HG03442 (cell line): ENCODE results near the gene NNMT.

Experiments used
- ATAC-seq: cut with Tn5 transposase; IDR thresholded peaks from one replicate; pipeline ENCODE4 v1.9.1; 2021; ENCODE audit warnings: mild to moderate bottlenecking, moderate library complexity; ENCODE audit not compliant: unreplicated experiment

The NNMT gene

DNA sequence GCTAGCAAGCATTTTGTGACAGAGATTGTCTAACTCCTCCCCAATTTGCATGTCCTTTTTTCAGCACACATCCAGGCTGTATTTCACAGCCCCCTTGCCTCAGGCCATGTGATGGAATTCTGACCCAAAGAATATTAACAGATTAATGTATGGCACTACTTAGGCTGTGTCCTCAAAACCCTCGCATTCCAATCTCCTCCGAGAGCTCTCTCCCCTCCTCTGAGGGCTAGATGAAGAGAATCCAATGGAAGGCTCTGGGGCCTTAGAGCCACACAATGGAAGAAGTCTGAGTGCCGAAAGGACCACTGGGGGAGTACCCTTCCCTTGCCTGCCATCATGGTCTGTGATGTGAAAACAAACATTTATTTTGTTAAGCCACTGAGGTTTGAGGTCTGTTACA lies 13.7 kb upstream of the NNMT start:
- no peak for ATAC-seq

DNA sequence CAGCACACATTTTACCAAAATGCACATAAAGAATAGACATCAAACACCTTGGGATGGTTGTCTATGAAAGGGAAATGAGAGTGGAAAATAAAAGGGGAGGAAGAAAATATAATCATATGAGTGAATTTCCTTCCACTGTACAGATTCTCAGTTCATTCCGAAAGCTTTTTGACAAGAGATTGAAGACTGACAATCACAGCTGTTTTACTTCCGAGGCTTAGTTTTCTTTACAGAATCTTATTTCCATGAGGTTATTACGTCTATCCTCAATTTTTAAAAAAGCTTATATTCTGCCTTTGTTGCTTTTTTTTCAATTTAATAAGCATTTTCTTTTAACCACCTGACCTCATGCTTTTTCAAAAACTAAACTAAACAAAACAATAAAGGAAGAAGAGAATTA lies 12.8 kb upstream of the NNMT start:
- no peak for ATAC-seq

DNA sequence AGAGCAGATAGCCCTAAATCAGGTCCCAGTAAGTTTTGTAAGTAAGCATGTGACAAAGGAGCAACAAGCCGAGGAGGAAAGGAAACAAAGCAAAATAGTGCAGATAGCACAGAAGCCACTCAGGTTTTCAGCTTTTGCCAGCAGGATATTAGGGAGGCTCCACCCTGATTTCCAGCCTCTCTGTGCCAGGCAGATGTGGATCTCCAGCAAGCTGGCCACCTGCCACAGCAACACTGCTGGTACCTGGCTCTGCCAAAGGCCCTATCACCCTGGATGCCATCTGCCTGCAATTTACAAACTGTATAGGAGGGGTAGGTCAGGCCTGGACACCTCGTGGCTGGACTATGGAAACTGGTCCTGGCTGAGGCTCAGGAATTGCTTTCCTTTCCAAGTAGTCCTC lies 12.2 kb upstream of the NNMT start:
- no peak for ATAC-seq

DNA sequence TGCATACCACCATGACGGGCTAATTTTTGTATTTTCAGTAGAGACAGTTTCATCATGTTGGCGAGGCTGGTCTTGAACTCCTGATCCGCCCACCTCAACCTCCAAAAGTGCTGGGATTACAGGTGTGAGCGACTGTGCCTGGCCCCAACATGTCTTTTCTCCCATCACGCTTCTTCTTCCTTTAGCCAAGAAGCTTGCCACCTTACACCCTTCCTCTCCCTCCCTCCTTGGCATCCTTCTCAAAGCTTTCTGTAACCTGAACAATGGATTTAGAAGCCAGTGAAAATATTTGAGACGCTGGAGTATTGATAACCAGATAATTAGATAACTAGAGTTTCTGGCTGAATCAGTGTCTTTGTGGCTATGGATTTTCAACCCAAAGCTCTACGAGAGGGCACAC lies 11.3 kb upstream of the NNMT start:
- ATAC-seq, result no peak

DNA sequence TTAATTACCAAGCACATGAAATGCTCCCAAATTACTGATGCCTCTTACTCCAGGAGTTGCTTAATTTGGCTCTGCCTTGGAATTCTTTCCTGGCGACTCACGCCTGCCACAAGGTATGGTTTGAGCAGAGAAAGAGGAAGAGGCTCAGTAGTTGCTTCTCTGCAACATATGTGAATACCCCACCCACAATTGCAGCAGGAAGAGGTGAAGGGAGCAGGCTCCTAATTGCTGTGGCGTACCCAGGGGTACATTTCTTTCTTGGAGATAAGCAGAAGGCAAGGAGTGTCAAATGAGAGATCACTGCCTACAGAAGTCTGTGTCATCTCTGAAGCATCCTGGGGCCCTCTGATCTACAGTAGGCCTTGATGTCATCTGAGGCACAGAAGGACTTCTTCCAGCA lies 10.6 kb upstream of the NNMT start:
- no peak for ATAC-seq

DNA sequence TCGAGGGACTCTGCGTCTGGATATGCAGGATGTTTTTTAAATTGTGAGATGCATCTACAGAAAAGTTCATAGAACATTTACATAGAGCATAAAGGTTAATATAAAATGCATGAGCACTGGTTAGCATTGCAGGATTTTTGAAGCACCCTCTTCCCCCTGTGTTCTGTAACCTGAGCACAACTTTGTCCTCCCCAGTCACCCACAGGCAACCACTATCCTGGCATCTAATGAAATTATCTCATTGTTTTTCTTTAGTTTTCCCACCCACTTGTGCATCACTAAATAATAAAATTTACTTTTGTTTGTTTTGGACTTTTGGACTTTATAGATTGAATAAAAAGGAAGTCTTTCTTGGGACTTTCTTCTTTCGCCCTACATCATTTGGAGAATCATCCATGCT lies 10.0 kb upstream of the NNMT start:
- ATAC-seq, result no peak

DNA sequence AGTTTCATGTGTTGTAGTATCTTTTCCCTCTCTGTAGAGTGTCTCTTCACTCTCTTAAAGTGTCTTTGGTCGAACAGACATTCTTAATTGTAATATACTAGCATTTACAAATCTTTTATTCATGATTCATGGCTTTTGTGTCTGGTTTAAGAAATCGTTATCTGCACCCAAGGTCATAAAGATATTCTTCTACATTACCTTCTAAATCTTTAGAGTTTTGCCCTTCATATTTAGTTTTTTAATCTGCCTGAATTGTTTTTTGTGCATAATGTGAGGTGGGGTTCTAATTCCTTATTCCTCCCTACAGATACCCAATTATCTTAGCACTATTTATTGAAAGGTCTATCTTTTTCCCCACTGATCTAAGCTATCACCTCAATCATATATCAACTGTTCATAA lies 9.0 kb upstream of the NNMT start:
- ATAC-seq, result no peak

DNA sequence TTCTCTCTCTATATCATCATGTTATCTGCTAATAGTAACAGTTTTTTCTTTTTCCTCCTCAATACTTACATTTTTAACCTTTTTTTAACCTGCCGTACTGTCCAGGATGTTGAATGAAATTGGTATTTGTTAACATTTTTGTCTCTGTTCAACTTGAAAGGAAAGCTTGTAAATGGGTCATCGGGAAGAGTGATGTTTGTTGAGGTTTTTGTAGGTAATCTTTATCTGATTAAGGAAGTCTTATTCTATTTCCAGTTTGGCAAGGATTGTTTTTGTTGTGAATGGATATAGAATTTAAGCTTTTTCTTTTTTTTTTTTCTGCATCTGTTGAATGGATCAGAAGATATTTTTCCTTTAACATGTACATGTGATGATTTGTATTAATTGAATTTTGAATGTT lies 8.1 kb upstream of the NNMT start:
- ATAC-seq, result no peak

DNA sequence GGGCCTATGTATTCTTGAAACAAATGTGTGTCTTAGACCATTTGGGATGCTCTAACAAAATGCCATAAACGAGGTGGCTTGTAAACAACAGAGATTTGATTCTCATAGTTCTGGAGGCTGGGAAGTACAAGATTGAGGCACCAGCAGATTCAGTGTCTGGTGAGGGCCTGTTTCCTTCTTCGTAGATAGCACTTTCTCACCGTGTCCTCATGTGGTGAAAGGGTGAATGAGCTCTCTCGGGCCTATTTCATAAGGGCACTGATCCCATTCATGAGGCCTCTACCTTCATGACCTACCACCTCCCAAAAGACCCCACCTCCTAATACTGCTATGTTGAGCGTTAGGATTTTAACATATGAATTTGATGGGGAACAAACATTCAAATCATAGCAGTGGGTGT lies 6.4 kb upstream of the NNMT start:
- ATAC-seq, result no peak

DNA sequence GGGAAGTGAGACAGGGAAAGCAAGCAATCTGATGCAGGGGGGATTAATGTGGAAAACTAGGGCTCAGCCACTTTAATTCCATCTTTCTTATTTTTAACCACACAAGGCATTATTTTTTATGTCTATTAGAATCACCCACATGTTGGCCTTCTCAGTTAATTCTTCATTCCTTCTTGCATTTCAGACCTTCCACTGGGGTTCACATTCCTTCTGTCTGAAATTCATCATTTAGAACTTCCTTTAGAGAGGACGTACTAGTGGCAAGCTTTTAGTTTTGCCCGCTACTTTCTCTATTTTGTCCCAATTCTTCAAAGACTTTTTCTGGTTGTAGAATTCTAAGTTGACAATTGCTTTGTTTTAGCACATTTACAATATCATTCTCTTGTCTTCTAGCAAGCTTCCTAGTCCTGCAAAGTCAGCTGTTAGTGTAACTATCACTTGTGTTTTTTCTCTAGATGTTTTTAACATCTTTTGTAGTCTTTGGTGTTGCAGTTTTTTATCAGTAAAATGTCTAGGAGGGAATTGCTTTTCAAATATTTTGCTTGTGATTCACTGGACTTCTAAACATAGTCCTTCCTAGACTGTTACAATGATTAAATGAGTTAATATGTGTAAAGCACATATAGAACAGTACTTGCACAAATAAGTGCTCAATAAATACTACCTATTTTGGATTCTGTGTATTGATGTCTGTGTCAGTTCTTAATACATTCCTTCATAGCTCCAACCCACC lies 5.5 kb upstream of the NNMT start:
- no peak for ATAC-seq

DNA sequence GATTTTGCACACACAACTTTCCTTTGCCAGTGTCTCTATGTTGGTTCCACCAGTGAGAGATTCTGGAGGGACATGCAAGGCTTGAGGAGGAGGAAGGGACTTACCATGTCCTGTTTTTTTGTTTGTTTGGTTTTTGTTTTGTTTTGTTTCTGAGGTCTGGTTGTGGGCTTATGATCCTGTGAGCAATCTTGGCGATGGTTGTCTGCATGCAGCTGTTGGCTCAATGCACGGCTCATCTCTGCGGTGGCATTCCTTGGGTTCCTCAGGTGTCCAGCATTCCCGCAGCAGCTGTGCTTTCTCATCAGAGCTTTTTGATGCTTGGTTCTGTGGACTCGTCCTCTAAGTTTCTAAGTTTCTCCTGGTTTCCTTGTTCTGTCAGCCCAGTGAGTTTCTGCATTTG lies 4.8 kb upstream of the NNMT start:
- ATAC-seq, result no peak

DNA sequence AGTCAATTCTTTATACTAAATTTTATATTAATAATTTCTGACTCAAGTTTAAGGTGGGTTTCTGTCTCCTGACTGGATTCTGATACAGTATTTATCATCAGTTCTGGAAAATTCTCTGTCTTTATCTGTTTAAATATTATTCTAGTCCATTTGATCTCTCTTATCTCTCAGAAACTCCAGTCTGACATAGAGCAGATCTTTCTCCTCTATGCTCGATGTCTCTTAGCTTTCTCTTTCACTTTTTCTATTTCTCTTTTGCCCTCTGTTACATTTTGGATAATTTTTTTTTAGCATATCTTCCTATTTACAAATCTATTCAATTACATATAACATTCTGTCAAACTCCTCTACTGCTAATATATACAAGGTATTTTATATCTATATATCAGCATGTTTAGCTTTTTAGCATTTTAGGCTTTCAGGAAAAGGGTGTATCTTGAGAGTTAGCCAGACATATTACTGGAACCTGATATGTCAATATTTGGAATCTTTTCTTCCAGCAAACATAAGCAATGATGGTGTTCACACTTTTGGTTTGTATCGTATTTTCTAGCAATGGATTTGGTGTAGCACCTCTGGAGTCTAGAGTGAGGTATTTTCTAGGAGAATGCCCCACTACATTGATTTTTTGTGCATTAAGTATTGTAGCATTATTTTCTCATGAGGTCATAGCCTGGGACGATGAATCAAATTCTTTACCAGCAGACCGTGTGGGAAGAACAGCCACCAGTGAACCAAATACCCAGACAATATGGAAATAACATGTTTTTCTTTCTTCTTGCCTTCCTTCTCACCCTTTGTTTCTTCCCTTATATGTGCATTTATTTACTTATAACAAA lies 4.1 kb upstream of the NNMT start:
- no peak for ATAC-seq

DNA sequence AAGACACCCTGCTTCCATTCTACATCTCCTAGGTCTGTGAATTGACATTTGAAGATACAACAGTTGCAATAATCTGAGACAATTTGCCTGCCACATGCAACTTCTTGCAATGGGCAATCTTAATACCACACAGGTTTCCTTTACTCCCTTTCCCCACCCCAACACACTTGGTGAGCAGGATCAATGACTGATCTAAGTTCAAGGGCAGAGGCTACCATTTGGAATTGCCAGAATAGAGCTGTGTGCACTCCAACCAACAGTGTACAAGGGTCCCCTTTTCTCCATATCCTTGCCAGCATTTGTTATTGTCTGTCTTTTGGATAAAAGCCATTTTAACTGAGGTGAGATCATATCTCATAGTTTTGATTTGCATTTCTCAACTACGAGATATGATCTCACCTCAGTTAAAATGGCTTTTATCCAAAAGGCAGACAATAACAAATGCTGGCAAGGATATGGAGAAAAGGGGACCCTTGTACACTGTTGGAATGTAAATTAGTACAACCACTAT lies 2.9 kb upstream of the NNMT start:
- ATAC-seq, result no peak

DNA sequence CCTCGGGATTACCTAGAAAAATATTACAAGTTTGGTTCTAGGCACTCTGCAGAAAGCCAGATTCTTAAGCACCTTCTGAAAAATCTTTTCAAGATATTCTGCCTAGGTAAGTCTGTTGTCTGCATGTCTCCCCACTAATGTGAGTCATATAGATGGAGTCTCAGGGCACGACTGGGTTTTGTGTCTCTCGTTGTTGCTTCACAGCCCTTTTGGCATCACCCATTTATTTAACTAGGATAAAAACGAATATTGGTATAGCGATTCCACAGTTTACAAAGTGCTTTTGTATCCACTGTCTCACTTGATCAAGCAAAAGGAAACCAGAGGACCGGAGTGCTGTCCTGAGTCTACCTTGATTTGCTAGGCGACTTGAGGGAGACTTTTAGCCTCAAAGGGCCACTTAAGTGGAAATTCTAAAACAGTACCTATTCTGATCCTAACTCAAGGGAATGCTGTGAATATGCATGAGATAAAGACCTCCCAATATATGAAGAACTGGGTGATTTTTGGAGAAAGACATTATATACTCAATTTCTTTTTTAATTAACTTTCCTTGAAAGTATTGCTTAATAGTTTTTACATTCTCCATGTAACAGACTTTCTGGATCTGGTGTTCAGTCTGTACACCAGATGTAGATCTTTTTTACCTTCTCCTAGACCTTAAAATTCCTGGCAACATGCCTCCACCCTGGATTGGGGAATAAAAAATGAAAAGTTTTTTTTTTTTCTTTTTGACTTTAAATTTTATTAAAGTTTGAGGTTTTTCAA lies 590 bp downstream of the NNMT start:
- ATAC-seq, result no peak

DNA sequence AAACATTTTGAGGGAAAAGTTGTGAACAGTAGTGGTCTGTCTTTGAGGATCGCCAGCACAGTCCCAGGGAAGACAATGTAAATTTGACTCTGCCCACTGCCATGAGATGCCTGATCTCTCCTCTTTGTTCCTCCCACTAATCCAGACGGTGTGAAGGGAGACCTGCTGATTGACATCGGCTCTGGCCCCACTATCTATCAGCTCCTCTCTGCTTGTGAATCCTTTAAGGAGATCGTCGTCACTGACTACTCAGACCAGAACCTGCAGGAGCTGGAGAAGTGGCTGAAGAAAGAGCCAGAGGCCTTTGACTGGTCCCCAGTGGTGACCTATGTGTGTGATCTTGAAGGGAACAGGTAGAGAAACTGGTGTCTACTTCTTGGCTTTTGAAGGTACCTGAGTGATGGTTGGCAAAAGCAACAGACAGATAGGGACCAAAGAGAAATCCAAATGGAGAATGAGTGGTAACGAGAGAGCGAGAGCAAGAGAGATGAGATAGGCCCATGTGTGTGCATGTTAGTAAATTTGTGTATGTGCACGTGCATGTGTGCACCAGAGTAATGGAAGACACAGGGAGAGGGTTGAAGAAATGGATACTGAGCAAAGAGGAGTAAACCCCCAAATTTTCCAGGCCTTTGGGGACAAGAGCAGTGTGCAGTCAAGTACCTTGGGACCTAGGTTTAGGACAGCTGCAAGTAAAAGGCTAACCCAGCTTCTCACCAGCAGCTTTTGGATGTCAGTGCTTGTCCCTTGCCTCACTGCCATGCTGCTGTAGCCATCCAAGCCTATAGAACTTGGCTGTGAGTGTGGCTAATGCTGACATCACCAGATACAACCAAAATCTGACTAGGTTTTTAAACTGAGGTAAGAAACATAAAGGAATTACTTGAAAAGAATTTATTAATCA lies 1.9 kb downstream of the NNMT start:
- ATAC-seq, result no peak

DNA sequence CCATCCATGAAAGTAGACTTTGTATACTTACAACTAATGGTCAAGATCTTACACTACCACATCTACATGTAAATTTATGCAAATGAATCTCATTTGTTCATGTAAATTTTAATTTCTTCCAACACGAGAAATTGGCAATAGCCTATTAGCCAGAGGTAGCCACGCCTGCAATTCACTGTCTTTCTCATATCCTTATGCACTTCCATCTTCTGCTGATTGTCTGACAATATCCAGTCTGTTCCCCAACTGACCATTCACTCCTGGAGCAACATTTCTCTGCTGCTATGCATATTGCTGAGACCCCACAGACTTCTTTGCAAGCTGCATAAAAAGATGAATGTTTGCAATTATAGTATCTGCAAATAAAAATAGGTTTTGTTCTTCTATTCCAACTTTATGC lies 2.5 kb downstream of the NNMT start:
- no peak for ATAC-seq

DNA sequence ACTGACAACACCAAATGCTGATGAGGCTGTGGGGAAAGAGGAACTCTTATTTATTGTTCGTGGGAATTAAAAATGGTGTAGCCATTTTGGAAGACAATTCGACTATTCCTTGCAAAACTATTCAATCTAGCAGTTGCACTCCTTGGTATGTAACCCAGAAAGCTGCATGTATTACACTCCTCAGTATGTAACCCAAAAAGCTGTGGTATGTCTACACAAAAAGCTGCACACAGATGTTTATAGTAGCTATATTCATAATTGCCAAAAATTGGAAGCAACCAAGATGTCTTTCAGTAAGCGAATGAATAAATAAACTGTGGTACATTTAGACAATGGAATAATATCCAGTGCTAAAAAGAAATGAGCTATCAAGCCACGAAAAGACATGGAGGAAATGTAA lies 4.9 kb downstream of the NNMT start:
- ATAC-seq, result no peak

DNA sequence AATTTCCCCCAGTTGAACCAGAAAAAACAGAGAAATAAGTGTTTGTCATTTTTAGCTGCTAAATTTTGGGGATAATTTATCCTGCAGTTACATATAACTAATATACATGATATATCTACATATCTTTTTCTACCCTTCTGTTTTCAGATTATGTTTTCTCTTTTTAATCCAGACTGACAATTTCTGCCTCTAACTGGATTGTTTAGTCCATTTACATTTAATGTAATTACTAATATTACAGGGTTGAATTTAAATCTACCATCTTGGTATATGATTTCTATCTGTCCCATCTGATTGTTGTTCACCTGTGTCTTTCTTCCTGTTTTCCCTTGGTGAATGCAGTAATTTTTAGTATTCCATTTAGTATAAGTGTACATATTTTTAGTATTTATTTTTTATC lies 5.7 kb downstream of the NNMT start:
- ATAC-seq, result no peak

DNA sequence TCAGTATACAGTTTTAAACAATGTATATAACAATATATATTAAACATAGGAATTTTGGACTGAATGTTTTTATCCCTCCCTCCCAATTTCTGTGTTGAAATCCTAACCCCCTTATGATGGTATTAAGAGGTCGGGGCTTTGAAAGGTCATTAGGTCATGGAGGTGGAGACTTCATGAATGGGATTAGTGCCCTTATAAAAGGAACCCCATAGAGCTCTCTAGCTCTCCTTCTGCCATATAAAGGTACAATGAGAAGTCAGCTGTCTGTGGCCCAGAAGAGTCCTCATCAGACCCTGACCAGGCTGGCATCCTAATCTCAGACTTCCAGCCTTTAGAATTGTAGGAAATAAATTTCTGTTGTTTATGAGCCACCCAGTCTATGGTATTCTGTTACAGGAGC lies 6.5 kb downstream of the NNMT start:
- ATAC-seq, result no peak

DNA sequence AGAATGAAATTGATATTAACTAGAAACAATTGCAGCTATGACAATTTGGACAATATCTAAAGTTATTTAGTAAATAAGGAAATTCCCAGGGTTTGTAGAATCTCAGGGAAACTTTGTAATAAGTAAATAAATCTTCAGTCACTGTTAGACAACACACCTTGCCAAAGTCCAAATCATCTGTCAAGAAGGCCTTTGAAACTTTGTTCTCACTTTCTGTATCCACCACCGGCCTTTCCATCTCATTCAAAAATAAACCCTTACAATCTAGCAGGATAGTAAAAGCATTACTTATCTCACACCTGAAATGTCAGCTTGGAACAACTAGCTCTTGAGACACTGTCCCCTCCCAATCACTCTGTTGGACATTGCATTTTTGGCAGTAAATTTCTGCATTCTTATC lies 7.9 kb downstream of the NNMT start:
- ATAC-seq, result no peak

DNA sequence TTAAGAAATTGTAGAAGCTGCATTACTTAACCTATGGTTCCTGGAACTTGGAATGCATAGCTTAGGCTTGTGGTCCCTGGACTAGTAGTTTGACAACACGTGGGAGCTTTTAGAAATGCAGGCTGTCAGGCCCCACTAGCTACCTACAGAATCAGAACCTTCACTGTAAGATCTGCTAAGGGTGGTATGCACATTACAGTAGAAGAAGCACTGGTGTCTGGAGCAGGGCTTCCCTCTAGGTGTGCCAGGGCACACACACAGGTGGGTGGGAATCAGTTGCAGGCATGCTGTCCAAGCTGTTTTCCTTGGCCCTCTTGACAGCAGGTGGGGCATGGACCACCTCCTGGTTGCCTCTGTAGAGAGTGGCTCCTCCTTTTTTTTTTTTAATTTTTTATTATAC lies 8.8 kb downstream of the NNMT start:
- ATAC-seq, result no peak
